ENCODE measurements around the gene PPT1. TPM values are rescaled to one million over a fixed set of nuclear protein-coding genes. Genes with fewer than 3 reads are reported as not detected.

The PPT1 gene
- total RNA-seq, 1 experiment from 2014 or later, result 154 TPM

DNA sequence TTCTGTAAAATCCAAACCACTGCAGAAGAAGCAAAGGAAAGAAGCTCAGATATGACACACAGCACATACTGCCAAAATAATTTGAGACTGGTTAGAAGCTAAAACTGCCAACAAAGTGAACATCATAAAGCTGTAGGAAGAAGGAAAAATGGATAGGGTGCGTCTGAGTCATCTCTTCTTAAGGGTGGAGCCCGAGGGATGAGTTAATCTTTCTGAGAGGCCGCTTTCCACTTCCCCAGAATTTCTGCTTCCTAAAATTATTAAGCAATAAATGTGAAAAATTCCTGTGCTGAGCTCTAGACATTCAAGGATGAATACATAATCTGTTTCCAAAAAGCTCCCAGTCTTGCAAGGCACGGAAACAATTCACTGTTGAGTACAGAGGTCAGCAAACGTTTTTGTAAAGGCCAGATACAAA is 20.1 kb downstream of the PPT1 start:
- H2AFZ ChIP-seq, result no peak overlapping the region
- H3K27me3 ChIP-seq (ENCODE audit: insufficient read depth, low read depth), result no peaks in the 10 kb centered on the region
- H3K9me2 ChIP-seq (ENCODE audit: insufficient read depth), result no peaks in the 10 kb centered on the region
- intact Hi-C loops (cut with micrococcal nuclease; ENCODE audit: unreplicated experiment), result loop anchor here (5.0 kb wide), 1 partner anchor 160 kb away; no protein-coding TSS in a partner anchor
- peaks cover 62% of the 10 kb centered on the region for H3F3A ChIP-seq (ENCODE audit: insufficient read depth, low read depth)
- no peak overlapping the region for H3K27ac ChIP-seq
- ChIA-PET CTCF (interaction anchor here (0.6 to 1.5 kb wide), 2 partner anchors 67 to 347 kb away, joined by 3 to 5 read pairs; no protein-coding TSS in a partner anchor), POLR2A (ENCODE audit: unreplicated experiment) (interaction anchor here (0.5 to 0.6 kb wide), 2 partner anchors 33 to 196 kb away, joined by 4 to 6 read pairs; no protein-coding TSS in a partner anchor)
- DNase-seq, result no peak
- H3K36me3 ChIP-seq (ENCODE audit: low read depth), result peaks cover 52% of the 10 kb centered on the region
- no peaks in the 10 kb centered on the region for H3K79me2 ChIP-seq (ENCODE audit: low read depth)
- H4K20me1 ChIP-seq (ENCODE audit: insufficient read depth), result peaks cover 7% of the 10 kb centered on the region; the same call in 1 of the 2 replicates
- no TSS peak for BruUV-seq (replicated peaks)
- no peak overlapping the region for H3K4me3 ChIP-seq
- H3K4me1 ChIP-seq (replicated peaks; ENCODE audit: insufficient read depth), result no peaks in the 10 kb centered on the region
- no peak overlapping the region for H3K4me2 ChIP-seq
- H3K9me3 ChIP-seq (ENCODE audit: insufficient read depth, low read depth), result no peaks in the 10 kb centered on the region
- TF ChIP-seq, protein P1, sequence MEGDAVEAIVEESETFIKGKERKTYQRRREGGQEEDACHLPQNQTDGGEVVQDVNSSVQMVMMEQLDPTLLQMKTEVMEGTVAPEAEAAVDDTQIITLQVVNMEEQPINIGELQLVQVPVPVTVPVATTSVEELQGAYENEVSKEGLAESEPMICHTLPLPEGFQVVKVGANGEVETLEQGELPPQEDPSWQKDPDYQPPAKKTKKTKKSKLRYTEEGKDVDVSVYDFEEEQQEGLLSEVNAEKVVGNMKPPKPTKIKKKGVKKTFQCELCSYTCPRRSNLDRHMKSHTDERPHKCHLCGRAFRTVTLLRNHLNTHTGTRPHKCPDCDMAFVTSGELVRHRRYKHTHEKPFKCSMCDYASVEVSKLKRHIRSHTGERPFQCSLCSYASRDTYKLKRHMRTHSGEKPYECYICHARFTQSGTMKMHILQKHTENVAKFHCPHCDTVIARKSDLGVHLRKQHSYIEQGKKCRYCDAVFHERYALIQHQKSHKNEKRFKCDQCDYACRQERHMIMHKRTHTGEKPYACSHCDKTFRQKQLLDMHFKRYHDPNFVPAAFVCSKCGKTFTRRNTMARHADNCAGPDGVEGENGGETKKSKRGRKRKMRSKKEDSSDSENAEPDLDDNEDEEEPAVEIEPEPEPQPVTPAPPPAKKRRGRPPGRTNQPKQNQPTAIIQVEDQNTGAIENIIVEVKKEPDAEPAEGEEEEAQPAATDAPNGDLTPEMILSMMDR (conservative IDR thresholded peaks at IDR 0.05), result no peak
- TF ChIP-seq EZH2 (IDR thresholded peaks at IDR 0.05; ENCODE audit: low read depth), result no peak

DNA sequence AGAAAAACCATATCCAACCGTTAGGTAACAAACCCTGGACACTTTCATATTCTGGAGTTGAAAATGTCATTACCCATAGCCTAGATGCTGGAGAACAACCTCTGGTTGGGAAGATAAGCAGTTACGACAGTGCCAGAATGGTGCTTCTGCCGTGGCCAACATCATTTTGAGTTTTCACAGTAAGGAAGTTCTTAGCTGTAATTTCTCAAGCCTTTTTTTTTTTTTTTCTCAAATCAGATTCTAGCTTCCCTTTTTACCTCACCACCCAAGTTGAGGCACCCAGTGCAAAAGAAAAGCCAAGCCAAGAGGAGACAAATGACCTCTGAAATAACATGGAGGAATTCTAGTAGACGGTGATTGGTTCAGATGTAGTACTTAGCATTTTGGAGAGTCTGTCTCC is 21.8 kb downstream of the PPT1 start:
- ChIA-PET CTCF (interaction anchor here (0.6 kb wide), 1 partner anchor 197 kb away, joined by 5 read pairs; no protein-coding TSS in a partner anchor), POLR2A (ENCODE audit: unreplicated experiment) (no interaction called here)
- Histone ChIP-seq H3K4me2 (no peak overlapping the region), H3K9me3 (ENCODE audit: insufficient read depth, low read depth) (no peaks in the 10 kb centered on the region), H3K9me2 (ENCODE audit: insufficient read depth) (no peaks in the 10 kb centered on the region), H2AFZ (no peak overlapping the region), H3K27ac (no peak overlapping the region), H3K36me3 (ENCODE audit: low read depth) (peaks cover 64% of the 10 kb centered on the region), H3K4me1 (replicated peaks; ENCODE audit: insufficient read depth) (no peaks in the 10 kb centered on the region), H3F3A (ENCODE audit: insufficient read depth, low read depth) (peaks cover 76% of the 10 kb centered on the region), H3K4me3 (no peak overlapping the region), H3K27me3 (ENCODE audit: insufficient read depth, low read depth) (no peaks in the 10 kb centered on the region), H3K79me2 (ENCODE audit: low read depth) (no peaks in the 10 kb centered on the region), H4K20me1 (ENCODE audit: insufficient read depth) (peaks cover 7% of the 10 kb centered on the region; the same call in 1 of the 2 replicates)
- TF ChIP-seq EZH2 (IDR thresholded peaks at IDR 0.05; ENCODE audit: low read depth), result no peak
- TF ChIP-seq, protein P1 (conservative IDR thresholded peaks at IDR 0.05), result no peak
- no TSS peak for BruUV-seq (replicated peaks)
- intact Hi-C loops (cut with micrococcal nuclease; ENCODE audit: unreplicated experiment), result loop anchor here (5.0 kb wide), 1 partner anchor 158 kb away; no protein-coding TSS in a partner anchor
- DNase-seq, result no peak

DNA sequence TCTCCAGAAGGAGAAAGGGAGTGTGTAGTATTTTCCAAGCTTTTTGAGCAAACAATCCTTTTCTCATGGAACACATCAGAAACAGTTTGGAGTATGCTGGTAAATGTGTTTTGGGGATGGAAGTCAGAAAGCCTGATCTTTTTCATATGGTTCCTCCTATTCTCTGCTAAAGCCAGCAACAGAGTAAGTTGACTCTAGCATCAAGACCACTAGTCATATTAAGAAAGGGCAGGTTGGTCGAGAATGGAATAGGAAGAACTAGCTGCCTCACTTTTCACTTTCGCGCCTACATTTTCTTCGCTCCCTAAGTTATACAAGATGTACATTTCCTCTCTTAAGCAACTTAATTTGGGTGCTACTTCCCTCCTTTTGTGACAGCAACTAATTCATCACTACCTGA is 24.0 kb downstream of the PPT1 start:
- Histone ChIP-seq H3K9me2 (ENCODE audit: insufficient read depth) (no peaks in the 10 kb centered on the region), H3K27me3 (ENCODE audit: insufficient read depth, low read depth) (no peaks in the 10 kb centered on the region), H3K27ac (no peak overlapping the region; the same call in 1 of the 2 replicates), H3K36me3 (ENCODE audit: low read depth) (peaks cover 59% of the 10 kb centered on the region), H2AFZ (no peak overlapping the region), H3K79me2 (ENCODE audit: low read depth) (no peaks in the 10 kb centered on the region), H3F3A (ENCODE audit: insufficient read depth, low read depth) (peaks cover 73% of the 10 kb centered on the region), H4K20me1 (ENCODE audit: insufficient read depth) (peaks cover 7% of the 10 kb centered on the region; the same call in 1 of the 2 replicates), H3K4me2 (no peak overlapping the region), H3K4me1 (replicated peaks; ENCODE audit: insufficient read depth) (no peaks in the 10 kb centered on the region), H3K4me3 (no peak overlapping the region), H3K9me3 (ENCODE audit: insufficient read depth, low read depth) (no peaks in the 10 kb centered on the region)
- intact Hi-C loops (cut with micrococcal nuclease; ENCODE audit: unreplicated experiment), result no loop called here
- TF ChIP-seq, protein P1 (conservative IDR thresholded peaks at IDR 0.05), result no peak
- no peak for TF ChIP-seq EZH2 (IDR thresholded peaks at IDR 0.05; ENCODE audit: low read depth)
- ChIA-PET POLR2A (ENCODE audit: unreplicated experiment) (no interaction called here), CTCF (no interaction called here)
- TSS peak; percentile 21 for BruUV-seq (replicated peaks)
- DNase-seq, result no peak

Measured in PC-9 (cell line).